Stomach (tissue), 9 donors: Measurements from ENCODE around the gene CTDSPL. TPM values are rescaled to one million over a fixed set of nuclear protein-coding genes. Genes with fewer than 3 reads are reported as not detected.
"Not testable (repeated sequence)": the region's sequence is repeated elsewhere in the genome, so short reads cannot be mapped to it uniquely, and the experiment has no call there.

ENCODE experiments used
- DNase-seq, 2 donors: peaks; one replicate each; pipeline versions ENCODE4 v3.0.0 to v3.0.0-alpha.2; 2013 to 2019
- H3K27ac ChIP-seq, 5 donors: fragments of 200-600 bp in 4 of 5; sonication (generic) in 4 of 5; one replicate each; pipeline ENCODE4 v1.5.1; 2013 to 2019; ENCODE audit warnings: mild to moderate bottlenecking in 1 of 5, moderate library complexity in 1 of 5
- H3K27me3 ChIP-seq, 3 donors: fragments of 200-600 bp; sonication (generic); one replicate each; pipeline ENCODE4 v1.5.1; 2017 to 2019; ENCODE audit warnings: mixed run types in 1 of 3
- H3K36me3 ChIP-seq, 4 donors: fragments of 200-600 bp; sonication (generic); 1 replicate in 3 of 4; 2 replicates in 1 of 4; pipeline ENCODE4 v1.5.1; 2016 to 2019
- H3K4me1 ChIP-seq, 4 donors: fragments of 200-600 bp; sonication (generic); one replicate each; pipeline ENCODE4 v1.5.1; 2016 to 2019
- H3K4me3 ChIP-seq, 4 donors: fragments of 200-600 bp; sonication (generic) in 3 of 4; one replicate each; pipeline ENCODE4 v1.5.1; 2016 to 2019; ENCODE audit warnings: mild to moderate bottlenecking in 1 of 4
- H3K9me3 ChIP-seq, 4 donors: fragments of 200-600 bp; sonication (generic); one replicate each; pipeline ENCODE4 v1.5.1; 2016 to 2019
- EP300 ChIP-seq: sonication (generic); formaldehyde crosslinking; IDR thresholded peaks from one replicate; pipeline ENCODE4 v1.6.1; 2017; ENCODE audit warnings: antibody characterized with exemption
- POLR2A ChIP-seq, 4 donors: fragments of 450-650 bp; IDR thresholded peaks; one replicate each; pipeline ENCODE4 v1.6.1; 2016; ENCODE audit warnings: antibody characterized with exemption in 4 of 4, control low read depth in 2 of 4, mild to moderate bottlenecking in 1 of 4, moderate library complexity in 1 of 4
- POLR2AphosphoS5 ChIP-seq, 3 donors: sonication (generic); formaldehyde crosslinking; IDR thresholded peaks; one replicate each; pipeline ENCODE4 v1.6.1; 2016; ENCODE audit warnings: antibody characterized with exemption in 3 of 3
- WGBS, 5 donors: extraction: QIAGEN DNeasy Blood & Tissue Kit in 3 of 5; methylation state at CpG; one replicate each; pipeline versions ENCODE4 v1.1.5 to v1.1.7; 2013 to 2018; 5-methylcytosine and 5-hydroxymethylcytosine counted together
- intact Hi-C: fragments of 100-400 bp; cut with DNase I; formaldehyde crosslinking; loops from one replicate; pipeline ENCODE4 v1.15.1; 2023; ENCODE audit warnings: low total_unique reads
- polyA plus RNA-seq, 3 donors: library from polyadenylated mRNA; stranded (reverse); fragments of 200-250 nt; gene quantifications; one replicate each; pipeline ENCODE4 v1.2.3, GENCODE V29; 2013
- total RNA-seq, 5 donors: library from RNA; depleted of rRNA; stranded (reverse); fragments of >200 nt; gene quantifications; one replicate each; pipeline versions ENCODE4 v1.1.0 to v1.2.3, GENCODE V29; 2014 to 2016
- TF ChIP-seq, protein P1 (sequence below), 7 experiments: fragments of 450-650 bp in 4 of 7; fragments of 200-600 bp in 3 of 7; sonication (generic) in 3 of 7; IDR thresholded peaks; one replicate each; pipeline ENCODE4 v1.5.1; 2016 to 2019; ENCODE audit warnings: antibody characterized with exemption in 7 of 7, control low read depth in 2 of 7, mild to moderate bottlenecking in 1 of 7
- donor health status: healthy with polysubstance abuse.
- donor health status: Bipolar disorder and iron deficiency.
- donor health status: healthy.

The CTDSPL gene
- total and polyA plus RNA-seq, 8 donors, result 13.4 to 54.9 (median 30.2) TPM

DNA sequence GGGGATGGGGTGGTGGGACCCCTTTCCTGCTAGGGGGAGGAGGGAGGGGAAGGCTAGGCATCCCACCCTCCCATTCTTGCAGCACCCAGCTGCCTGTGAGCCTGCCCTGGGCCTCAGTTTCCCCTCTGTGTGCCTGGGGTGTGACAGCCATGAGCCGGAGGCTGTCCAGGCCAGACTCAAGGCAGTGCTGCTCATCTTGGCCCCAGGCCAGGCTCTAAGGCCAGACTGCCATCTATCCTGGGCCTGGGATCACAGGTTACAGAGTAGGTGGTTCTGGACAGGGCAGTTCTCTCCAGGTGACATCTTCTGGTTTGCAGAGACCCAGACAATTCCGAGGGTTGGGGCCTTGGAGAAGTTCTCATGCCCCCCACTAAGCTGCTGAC is 125.6 kb downstream of the CTDSPL start:
- DNase-seq, result peak in 1 of 2 donors; percentile 40
- H3K27me3 ChIP-seq, result no peaks in the 10 kb centered on the region
- peak overlapping the region; percentile 86 to 92 (median 88) for H3K27ac ChIP-seq
- H3K4me3 ChIP-seq, result peak overlapping the region in 1 of 4 donors; percentile 19
- H3K4me1 ChIP-seq, result peaks cover 20 to 49% (median 41%) of the 10 kb centered on the region in 4 donors
- intact Hi-C loops, result no loop called here
- peaks cover 8 to 22% (median 13%) of the 10 kb centered on the region in 4 donors for H3K36me3 ChIP-seq
- TF ChIP-seq POLR2AphosphoS5 (IDR thresholded peaks at IDR 0.05) (no peak), POLR2A (IDR thresholded peaks at IDR 0.05) (no peak), EP300 (no peak)
- TF ChIP-seq, protein P1, sequence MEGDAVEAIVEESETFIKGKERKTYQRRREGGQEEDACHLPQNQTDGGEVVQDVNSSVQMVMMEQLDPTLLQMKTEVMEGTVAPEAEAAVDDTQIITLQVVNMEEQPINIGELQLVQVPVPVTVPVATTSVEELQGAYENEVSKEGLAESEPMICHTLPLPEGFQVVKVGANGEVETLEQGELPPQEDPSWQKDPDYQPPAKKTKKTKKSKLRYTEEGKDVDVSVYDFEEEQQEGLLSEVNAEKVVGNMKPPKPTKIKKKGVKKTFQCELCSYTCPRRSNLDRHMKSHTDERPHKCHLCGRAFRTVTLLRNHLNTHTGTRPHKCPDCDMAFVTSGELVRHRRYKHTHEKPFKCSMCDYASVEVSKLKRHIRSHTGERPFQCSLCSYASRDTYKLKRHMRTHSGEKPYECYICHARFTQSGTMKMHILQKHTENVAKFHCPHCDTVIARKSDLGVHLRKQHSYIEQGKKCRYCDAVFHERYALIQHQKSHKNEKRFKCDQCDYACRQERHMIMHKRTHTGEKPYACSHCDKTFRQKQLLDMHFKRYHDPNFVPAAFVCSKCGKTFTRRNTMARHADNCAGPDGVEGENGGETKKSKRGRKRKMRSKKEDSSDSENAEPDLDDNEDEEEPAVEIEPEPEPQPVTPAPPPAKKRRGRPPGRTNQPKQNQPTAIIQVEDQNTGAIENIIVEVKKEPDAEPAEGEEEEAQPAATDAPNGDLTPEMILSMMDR (IDR thresholded peaks at IDR 0.05), result no peak
- no peaks in the 10 kb centered on the region for H3K9me3 ChIP-seq
- WGBS, 5 donors, result 31 to 38% (median 33%) methylated on average over 2 of the region's 2 CpGs

DNA sequence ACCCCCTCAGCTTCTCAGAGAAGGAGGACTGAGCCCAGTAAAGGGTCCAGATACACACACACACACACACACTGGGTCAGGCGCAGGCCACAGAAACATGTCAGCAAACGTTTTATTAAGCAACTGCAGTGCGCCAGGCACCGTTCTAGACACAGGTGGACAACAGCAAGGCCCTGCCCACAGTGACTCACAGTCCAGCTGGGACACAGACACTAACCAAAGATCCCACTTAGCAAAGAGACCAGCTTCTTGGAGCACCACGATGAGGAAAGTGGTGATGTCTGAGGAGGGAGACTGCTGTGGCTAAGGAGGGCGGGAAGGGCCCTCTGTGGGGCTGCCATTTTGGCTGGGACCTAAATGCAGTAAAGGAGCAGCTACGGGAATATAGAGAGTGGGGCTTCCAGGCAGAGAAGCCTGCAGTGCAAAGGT is 126.1 kb downstream of the CTDSPL start:
- Histone ChIP-seq H3K4me3 (peak overlapping the region in 2 of 4 donors; percentile 12 to 19), H3K36me3 (peaks cover 3 to 18% (median 9%) of the 10 kb centered on the region in 4 donors), H3K27me3 (no peaks in the 10 kb centered on the region), H3K27ac (peak overlapping the region; percentile 86 to 92 (median 88)), H3K4me1 (peaks cover 20 to 50% (median 41%) of the 10 kb centered on the region in 4 donors), H3K9me3 (no peaks in the 10 kb centered on the region)
- TF ChIP-seq EP300 (no peak), POLR2AphosphoS5 (IDR thresholded peaks at IDR 0.05) (peak in 2 of 3 donors; percentile 47 to 57)
- peak; percentile 45 to 64 for DNase-seq
- intact Hi-C loops, result no loop called here
- WGBS, 5 donors, result 56 to 78% (median 60%) methylated on average over 5 to 7 of the region's 7 CpGs

DNA sequence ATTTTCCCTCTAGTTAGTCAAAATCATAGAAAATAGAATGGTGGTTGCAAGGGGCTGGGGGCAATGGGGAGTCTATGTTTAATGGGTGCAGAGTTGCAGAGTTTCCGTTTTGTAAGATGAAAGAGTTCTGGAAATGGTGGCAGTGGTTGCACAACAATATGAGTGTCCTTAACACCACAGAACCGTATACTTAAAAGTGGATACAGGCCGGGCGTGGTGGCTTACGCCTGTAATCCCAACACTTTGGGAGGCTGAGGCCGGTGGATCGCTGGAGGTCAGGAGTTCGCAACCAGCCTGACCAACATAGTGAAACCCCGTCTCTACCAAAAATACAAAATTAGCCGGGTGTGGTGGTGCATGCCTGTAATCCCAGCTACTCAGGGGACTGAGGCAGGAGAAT is 126.7 kb downstream of the CTDSPL start:
- H3K36me3 ChIP-seq, result peaks cover 0 to 14% (median 8%) of the 10 kb centered on the region in 4 donors
- peak overlapping the region in 4 of 5 donors; percentile 86 to 92 (median 89) for H3K27ac ChIP-seq
- intact Hi-C loops, H3K27me3 ChIP-seq, H3K9me3 ChIP-seq, DNase-seq: not testable (repeated sequence)
- 81 to 89% (median 85%) methylated on average over 10 of the region's 10 CpGs for WGBS, 5 donors
- peak overlapping the region in 2 of 4 donors; percentile 12 for H3K4me3 ChIP-seq
- peaks cover 22 to 56% (median 46%) of the 10 kb centered on the region in 4 donors for H3K4me1 ChIP-seq

DNA sequence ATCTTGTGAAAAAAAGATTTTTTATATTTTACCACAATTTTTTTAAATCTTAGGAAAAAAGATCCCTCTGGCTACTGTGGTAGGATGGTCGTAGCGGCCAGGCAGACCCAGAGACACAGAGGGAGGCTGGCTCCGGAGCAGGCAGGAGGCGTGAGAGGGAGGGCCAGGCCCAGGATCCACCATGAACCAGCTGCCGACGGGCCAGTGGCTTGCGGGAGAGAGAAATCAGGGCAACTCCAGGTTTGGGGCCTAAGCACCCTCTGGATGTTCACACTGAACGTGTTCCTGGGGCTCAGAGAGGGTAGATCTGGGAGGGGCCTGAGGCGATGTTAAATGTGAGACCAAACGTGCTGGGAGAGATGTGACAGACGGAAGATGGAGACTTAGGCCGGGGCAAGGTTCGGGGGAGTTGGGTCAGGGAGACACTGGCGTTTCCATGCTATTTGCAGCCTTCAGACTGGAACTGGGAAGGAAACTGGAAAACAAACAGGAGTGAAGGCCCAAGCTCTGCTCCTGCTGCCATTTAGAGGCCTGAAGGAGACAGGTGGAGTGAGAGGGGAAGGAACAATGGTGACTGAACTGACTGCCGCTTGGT is 127.3 kb downstream of the CTDSPL start:
- peak overlapping the region in 2 of 4 donors; percentile 12 for H3K4me3 ChIP-seq
- H3K36me3 ChIP-seq, result peaks cover 0 to 9% (median 8%) of the 10 kb centered on the region in 4 donors
- intact Hi-C loops, result no loop called here
- H3K4me1 ChIP-seq, result peaks cover 28 to 63% (median 53%) of the 10 kb centered on the region in 4 donors
- no peaks in the 10 kb centered on the region for H3K9me3 ChIP-seq
- DNase-seq, result peak in 1 of 2 donors; percentile 12
- H3K27me3 ChIP-seq, result no peaks in the 10 kb centered on the region
- 80 to 92% (median 85%) methylated on average over 15 of the region's 15 CpGs for WGBS, 5 donors
- no peak for TF ChIP-seq POLR2AphosphoS5 (IDR thresholded peaks at IDR 0.05)
- TF ChIP-seq EP300, result no peak
- TF ChIP-seq, protein P1 (IDR thresholded peaks at IDR 0.05), result no peak
- TF ChIP-seq POLR2A (IDR thresholded peaks at IDR 0.05), result no peak
- peak overlapping the region; percentile 86 to 92 (median 90) for H3K27ac ChIP-seq

DNA sequence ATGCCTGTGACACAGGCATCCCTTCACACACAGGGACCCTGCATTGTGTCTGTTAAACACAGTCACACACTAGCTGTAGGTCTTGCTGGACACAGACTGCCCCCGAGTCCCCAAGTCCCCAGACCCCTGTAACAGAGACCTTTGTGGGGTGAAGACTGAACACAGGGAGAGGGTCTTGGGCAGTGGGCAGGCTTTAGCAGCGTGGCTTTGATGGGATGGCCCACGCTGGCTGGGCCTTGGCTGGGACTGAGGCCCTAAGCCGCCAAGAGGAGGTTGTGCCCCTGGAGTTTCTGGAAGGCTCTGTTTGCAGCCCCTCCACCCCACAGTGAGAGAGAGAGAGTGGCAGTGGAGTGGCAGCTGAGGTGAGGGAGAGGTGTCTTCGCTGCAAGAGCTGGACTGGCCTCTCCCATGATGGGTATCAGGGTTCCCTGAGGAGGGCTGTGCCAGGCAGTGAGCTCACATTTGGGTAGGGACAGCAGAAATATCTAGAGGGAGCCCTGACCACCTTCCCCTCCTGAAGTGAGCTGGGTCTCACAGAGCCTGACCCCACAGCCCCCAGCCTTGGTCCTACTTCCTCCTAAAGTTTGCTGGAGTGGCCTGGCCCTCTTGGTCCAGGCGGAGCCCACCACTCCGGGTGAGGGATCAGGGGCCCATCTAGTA is 128.3 kb downstream of the CTDSPL start:
- H3K4me1 ChIP-seq, result peaks cover 28 to 66% (median 58%) of the 10 kb centered on the region in 4 donors
- peak; percentile 15 to 18 for DNase-seq
- H3K27me3 ChIP-seq, result no peaks in the 10 kb centered on the region
- WGBS, 5 donors, result 81 to 88% (median 85%) methylated on average over 4 to 7 of the region's 7 CpGs
- no peak for TF ChIP-seq POLR2A (IDR thresholded peaks at IDR 0.05)
- TF ChIP-seq, protein P1 (IDR thresholded peaks at IDR 0.05), result no peak
- TF ChIP-seq EP300, result no peak
- TF ChIP-seq POLR2AphosphoS5 (IDR thresholded peaks at IDR 0.05), result no peak
- intact Hi-C loops, result no loop called here
- H3K36me3 ChIP-seq, result peaks cover 0 to under 1% (median under 1%) of the 10 kb centered on the region in 4 donors
- no peaks in the 10 kb centered on the region for H3K9me3 ChIP-seq
- H3K27ac ChIP-seq, result peak overlapping the region; percentile 86 to 92 (median 90)
- peak overlapping the region in 2 of 4 donors; percentile 12 to 43 for H3K4me3 ChIP-seq
